Endothelial cell of umbilical vein (primary cell): ENCODE results near the gene ACAA2.
A peak's percentile ranks its signal among the peaks of the same experiment; 100 is the strongest.

Experiments used
- JUN ChIP-seq: IDR thresholded peaks from 2 replicates; pipeline ENCODE4 v1.6.1; 2011; ENCODE audit warnings: borderline replicate concordance, low read depth; ENCODE audit not compliant: insufficient read length, insufficient read depth
- POLR2A ChIP-seq: IDR thresholded peaks from 2 replicates; pipeline ENCODE4 v1.6.1; 2012; ENCODE audit warnings: low read depth, mild to moderate bottlenecking, control low read depth, low read length
- POLR2AphosphoS5 ChIP-seq: IDR thresholded peaks from 2 replicates; pipeline ENCODE4 v1.6.1; 2012; ENCODE audit warnings: low read depth, mild to moderate bottlenecking, control low read depth, low read length, moderate library complexity; ENCODE audit not compliant: insufficient read depth
- TF ChIP-seq, protein P1 (sequence below), 2 donors: IDR thresholded peaks; 1 replicate in 1 of 2; 2 replicates in 1 of 2; pipeline ENCODE4 v1.5.1; 2011; ENCODE audit warnings: low read length in 2 of 2, mild to moderate bottlenecking in 2 of 2, moderate library complexity in 2 of 2, control low read depth in 1 of 2, inconsistent platforms in 1 of 2, low read depth in 1 of 2; ENCODE audit not compliant: insufficient read depth in 1 of 2; ENCODE audit errors: extremely low read depth in 1 of 2

DNA sequence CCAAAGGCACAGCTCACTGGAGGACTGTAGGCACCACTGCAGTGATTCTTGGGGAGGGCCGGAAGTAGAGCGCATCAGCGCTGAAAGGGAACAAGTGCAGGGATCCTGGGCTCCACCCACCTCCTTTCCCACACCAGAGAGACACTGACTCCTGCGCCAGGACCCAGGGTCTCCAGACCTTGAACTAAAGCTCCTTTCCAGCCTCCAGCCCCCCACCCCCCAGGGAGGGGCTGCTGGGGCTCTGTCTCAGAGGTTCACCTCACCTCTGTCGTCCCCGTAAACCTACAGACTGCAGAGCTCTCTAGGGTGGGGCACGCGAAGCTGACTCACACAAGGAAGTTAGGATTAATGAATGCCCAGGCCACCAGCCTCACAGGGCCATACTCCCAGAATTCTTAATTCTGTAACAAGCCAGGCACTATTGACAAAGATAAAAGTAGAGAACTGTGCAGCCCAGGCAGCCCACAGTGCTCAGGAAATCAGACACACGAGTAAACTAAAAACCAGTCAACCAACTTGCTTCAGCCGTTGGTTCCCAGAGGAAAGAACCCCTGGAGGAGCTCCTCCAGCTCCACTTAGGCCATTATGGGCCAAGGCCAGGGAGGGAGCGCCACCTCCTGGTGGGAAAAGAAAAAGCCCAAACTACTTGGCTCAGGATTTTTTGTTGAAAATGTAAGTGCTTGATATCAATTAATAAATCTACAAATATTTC lies 45.1 kb upstream of the ACAA2 start:
- TF ChIP-seq, protein P1, sequence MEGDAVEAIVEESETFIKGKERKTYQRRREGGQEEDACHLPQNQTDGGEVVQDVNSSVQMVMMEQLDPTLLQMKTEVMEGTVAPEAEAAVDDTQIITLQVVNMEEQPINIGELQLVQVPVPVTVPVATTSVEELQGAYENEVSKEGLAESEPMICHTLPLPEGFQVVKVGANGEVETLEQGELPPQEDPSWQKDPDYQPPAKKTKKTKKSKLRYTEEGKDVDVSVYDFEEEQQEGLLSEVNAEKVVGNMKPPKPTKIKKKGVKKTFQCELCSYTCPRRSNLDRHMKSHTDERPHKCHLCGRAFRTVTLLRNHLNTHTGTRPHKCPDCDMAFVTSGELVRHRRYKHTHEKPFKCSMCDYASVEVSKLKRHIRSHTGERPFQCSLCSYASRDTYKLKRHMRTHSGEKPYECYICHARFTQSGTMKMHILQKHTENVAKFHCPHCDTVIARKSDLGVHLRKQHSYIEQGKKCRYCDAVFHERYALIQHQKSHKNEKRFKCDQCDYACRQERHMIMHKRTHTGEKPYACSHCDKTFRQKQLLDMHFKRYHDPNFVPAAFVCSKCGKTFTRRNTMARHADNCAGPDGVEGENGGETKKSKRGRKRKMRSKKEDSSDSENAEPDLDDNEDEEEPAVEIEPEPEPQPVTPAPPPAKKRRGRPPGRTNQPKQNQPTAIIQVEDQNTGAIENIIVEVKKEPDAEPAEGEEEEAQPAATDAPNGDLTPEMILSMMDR (IDR thresholded peaks at IDR 0.05; ENCODE audit: extremely low read depth in 1 of 2, insufficient read depth in 1 of 2, low read depth in 1 of 2, low read length in 2 of 2), result peak; percentile 83 to 86
- TF ChIP-seq POLR2AphosphoS5 (no peak), JUN (no peak), POLR2A (no peak)
